Limb (tissue), 2 donors: ENCODE measurements around the gene SECISBP2.

Source experiments
- DNase-seq, 2 donors: peaks; one replicate each; pipeline ENCODE4 v3.0.0-alpha.2; 2016; ENCODE audit errors: extremely low spot score in 2 of 2

SECISBP2 gene

DNA sequence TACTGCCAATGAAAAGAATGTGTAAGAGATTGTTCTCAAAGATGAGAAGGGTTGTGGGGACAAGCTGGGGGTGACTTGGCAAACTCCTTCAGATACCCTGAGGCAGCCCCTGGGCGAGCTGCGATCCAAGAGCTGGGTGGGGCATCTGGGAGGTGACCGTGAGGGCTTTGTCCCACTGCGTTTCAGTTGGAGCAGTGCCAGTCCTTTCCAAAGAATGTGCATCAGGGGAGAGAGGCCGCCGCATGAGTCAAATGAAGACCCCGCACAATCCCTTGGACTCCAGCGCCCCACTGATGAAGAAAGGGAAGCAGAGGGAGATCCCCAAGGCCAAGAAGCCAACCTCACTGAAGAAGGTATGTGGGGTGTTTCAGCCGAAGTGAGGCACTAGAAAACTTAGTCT, 28.4 kb downstream of the SECISBP2 start:
- DNase-seq = no peak

DNA sequence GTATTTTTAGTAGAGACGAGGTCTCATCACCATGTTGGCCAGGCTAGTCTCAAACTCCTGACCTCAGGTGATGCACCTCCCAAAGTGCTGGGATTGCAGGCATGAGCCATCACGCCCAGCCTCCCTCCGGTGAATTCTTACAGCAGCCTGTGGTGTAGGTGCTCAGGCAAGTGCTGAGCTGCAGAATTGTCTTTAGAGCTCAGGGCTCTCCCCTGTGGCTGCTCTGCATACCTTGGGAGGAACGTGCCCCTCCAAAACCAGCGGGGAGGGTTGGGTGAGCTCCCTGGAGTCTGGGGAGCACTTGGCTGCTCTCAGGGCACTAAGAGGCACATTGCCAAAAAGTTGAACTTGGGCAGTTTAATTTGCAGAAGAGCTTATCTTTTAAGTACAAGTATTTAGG, 29.4 kb downstream of the SECISBP2 start:
- DNase-seq = no peak

DNA sequence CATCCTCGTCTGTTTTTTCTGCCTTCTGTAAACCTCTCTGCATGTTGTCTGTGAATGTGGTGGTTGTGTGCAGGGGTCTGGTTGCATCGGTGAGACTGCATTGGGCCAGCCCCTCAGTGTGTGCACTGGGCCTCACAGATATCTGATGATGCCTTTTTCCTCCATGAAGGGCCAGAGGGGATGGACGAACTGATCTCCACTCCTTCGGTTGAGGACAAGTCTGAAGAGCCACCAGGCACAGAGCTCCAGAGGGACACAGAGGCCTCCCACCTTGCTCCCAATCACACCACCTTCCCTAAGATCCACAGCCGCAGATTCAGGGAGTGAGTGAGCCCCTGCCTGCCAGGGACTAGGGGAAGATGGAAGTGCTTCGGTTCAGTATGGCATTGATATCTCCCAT, 31.3 kb downstream of the SECISBP2 start:
- no peak for DNase-seq

DNA sequence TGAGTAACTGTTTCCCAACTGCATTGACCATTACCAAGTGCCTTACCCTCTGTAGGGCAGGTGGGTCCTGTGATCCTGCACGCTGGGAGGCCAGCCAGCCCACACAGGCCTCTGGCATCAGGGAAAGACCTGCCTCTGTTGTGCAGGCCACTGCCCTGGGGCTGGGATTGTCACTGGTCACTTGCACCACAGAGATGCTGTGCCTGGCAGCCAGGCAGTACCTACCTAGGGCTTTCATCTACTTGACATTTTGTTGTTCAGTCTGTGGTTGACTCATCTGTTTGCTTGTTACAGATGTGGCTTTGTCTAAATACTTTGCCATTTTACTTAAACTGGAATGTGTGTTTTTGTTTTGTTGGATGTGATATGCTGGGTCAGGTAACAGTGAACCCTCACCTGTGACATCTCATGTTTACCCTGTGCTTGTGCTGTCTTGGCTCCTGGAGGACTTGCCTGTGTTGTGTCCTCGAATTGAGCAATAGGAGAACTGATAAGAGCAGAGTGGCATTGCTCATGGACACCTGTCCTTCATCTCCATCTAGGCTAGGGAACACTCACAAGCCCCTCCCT, 32.8 kb downstream of the SECISBP2 start:
- DNase-seq = no peak

DNA sequence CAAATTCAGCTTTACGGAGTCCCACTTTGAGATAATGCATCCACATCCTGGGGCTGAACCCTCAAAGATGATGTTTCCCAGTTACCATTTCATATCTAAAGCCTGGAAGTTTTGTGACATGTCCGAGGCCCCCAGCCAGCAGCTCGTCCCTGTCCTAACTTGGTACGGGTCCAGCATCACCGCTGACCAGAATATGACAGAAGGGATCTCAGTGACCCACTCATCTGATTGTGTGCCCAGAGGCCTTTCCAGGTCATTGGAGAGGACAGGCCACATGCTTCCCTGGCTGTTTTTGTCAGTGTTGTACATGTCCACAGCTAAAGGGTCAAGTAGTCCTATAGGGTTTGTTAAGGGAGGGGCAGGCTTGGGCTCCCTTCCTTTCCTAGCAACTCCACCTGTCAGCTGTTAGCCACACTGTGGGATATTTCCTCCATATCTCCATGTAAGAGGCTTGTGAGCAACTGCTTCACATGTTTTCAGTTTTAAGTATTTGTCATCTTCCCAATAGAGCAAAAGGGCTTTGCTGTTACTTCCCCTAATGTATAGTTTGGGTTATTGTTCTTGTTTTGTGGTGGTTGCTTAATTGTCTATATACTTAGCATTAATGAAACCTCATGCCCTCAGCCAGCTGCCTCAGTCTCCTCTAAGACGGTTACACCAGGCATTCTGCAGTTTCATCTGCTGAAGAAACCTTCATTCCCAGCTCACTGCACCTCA, 33.4 kb downstream of the SECISBP2 start:
- no peak for DNase-seq

DNA sequence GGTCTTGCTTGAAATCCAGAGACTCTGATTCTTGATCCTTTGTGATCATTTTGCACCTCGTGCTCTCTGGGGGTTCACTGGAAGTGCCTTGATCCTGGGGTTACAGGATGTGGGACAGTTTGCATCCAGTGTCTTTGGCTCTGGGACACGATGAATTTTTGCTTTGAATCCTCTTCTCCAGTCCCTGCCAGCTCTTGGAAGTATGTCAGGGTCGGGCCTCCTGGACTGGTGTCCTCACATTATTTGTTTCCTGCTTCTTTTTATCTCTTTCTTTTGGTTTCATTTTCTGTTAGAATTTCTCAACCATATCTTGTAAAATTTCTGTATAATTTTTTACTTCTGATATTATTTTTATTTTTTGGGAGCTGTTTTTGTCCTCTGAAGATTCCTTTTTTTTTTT, 34.2 kb downstream of the SECISBP2 start:
- DNase-seq = no peak

DNA sequence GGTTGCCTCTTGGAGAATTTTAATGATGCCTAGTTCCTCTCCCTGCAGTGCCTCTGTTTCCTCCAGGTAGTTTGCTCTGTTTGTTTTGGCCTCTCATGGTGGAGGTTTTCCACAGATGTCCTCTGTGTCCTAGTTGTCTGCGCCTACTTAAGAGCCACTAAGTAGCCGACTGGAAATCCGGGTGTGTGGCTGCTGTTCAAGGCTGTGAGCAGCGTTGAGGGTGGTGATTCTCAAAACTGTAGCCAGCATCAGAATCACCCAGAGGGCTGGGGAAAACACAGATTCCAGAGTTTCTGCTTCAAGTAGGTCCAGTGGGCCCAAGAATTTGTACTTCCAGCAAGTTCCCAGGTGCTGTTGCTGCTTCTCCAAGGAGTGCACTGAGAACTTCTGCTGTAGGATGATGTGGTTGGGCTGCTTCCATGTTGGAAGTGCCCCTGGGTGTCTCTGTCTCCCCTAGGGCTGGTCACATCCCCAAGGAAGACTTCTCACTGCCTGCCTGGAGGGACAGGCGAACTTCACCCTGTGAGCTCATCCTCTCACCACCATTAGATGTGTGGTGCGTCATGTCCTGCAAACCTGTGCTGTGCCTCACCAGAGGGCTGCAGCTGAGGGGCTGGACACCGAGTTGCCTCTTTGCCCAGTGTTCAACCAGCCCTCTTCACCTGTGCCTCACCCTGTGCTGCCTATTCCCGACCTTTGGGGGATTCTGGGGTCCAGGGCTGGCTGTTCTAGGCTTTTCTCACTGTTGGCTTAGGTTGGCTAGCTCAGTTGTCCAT, 34.8 kb downstream of the SECISBP2 start:
- DNase-seq = no peak

DNA sequence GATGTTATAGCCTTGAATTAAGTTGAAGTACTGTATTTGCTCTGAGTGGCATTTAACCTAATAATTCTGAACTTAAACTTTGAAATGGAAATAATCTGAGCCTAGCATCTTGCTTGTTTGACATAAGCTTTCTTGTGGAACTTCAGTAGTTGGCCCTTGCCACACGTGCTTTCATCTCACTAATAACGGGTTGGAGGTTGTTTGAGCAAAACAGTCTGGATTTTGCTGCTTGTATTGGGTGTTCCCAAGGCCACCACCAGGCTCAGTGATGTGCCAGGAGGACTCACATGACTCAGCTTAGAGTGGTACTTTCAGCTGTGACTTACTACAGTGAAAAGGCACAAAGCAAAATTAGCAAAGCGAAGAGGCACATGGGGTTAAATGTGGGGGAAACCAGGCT, 35.7 kb downstream of the SECISBP2 start:
- DNase-seq = no peak

DNA sequence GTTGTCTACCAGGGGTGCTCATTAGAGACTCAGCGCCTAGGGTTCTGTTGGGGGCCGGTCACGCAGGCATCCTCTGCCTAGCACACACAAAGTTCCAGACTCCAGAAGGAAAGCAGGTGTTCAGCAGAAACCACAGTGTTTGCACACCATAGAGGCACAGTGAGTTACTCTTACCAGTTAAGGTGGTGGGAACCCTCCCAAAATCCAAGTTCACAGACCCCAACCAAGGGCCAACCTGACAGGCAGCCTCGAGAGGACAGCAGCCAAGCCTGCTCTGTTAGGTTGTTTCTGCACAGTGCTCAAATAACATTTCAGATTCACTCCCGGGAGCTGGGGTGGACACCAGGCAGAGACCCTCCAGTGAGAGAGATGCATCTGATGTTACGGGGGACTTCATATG, 36.2 kb downstream of the SECISBP2 start:
- no peak for DNase-seq

DNA sequence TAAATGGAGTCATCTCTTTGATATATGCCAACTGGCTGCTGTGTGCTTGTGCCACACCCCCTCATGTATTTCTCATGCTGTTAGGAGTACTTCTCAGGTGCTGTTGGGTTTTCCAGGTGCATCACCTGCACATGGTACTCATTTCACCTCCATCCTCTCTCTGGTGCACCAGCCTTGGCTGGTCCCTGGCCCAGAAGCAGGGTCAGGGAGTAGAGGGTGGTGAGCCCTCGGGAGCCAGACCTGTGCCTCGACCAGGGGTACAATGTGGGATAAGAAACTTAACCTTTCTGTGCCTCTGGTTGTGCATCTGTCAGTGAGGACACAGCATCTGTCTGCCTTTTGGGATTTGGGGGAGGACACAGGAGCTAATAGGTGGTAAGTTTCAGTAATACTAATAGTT, 38.5 kb downstream of the SECISBP2 start:
- DNase-seq = peak in 1 of 2 donors; percentile 7

DNA sequence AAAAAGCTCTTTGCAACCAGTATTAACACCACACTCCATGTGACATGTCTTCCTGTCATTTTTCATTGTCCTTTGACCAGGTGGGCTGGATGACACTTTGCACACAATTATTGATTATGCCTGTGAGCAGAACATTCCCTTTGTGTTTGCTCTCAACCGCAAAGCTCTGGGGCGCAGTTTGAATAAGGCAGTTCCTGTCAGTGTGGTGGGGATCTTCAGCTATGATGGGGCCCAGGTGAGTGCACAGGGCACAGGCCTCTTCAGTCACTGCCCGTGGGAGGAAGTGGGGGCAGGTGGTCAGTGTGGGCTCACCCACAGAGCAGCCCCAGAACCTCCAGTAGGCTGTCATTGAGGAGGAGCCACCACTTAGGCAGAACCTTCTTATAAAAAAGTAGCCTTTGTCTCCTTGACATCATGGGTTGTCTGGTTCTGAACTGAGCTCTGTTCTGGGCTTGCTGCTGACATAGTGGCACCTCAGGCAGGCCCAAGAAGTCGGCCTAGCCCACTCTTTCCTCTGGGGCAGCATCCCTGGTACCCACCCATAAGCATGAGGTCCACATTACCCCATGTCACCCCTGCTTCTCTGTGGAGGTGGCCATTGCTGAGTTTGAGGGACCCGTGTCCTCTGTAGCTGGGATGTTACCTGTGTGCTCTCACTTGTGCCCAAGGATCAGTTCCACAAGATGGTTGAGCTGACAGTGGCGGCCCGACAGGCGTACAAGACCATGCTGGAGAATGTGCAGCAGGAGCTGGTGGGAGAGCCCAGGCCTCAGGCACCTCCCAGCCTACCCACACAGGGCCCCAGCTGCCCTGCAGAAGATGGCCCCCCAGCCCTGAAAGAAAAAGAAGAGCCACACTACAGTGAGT, 39.3 kb downstream of the SECISBP2 start:
- peak in 1 of 2 donors; percentile 12 for DNase-seq

DNA sequence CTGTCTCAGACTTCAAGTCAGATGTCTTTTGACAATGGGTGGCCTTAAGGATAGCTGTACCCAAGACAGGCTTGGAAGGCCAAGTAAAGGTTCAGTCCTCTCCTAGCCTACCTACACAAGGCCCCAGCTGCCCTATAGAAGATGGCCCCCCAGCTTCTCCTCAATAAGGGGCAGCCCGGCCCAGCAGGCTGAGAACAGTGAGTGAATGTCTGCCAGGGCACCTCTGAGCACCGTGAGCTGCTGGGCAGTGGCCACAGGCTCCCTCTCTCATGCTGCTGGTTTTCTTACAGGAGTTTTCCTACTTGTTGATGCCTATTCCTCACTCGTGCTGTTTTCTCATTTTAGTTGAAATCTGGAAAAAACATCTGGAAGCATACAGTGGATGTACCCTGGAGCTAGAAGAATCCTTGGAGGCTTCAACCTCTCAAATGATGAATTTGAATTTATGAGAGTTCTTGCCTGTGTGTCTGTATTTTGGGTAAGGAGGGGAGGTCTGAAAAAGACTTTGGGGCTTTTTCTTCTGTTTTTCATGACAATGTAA, 40.1 kb downstream of the SECISBP2 start:
- DNase-seq = peak in 1 of 2 donors; percentile 27

DNA sequence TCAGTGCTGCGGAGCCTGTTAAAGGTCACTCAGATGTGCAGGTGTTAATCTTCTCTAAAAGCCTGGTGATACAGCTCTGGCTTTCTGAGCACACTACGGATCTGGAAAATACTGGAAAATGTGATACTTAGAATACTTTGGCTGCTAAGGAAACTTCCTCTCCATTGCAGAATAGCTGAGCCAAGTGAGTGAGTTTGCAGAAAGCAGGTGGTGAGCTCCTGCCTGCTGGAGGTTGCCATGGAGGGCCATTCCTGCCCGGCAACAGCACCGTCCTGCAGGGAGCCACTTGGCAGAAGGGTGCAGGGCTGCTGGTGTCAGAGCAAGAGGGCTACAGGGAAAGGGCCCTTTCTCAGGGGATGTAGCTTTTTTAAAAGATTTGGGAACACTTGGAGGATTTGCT, 40.7 kb downstream of the SECISBP2 start:
- DNase-seq = peak; percentile 34 to 45

DNA sequence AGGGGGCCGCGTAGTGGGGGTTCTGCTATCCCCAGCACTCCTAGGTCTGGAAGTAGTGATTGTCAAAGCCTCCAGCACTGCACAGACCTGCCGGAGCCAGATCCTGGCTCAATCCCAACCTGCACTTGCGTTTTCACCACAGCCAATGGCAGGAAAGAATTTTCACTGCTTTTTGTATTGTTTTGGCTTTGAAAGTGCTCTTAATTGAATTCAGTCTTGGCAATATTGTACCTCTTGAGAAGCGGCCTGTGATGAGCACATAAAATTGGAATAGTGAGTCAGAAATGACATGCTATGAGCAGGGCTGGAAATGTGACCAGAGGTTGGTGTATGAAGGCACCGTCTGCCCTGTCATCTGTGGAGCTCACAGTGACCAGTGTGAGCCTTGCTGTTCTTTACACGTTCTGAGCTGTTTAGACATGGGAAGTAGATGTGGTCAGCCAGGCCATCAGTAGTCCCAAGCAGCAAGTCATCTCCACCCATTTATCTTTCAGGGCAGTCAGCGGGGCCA, 41.5 kb downstream of the SECISBP2 start:
- DNase-seq = peak; percentile 15 to 24

DNA sequence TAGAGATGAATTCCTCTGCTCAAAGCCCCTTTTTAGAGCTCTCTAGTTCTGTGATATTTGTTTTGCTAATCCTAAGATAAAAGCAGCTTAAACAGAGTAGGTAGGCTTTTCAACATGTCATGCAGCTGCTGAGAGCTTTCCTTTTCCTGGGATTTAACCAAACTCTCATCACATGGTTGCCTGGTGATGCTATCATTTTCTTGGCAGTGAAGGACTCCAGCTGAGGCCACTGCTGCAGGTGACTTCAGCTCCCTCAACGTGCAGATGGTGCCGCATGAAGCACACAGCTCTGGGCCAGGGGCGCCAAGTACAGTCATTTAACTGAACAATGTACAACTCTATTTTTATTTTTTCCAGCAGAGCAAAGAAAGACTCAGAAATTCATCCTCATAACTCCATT, 42.2 kb downstream of the SECISBP2 start:
- DNase-seq = peak; percentile 5 to 11

DNA sequence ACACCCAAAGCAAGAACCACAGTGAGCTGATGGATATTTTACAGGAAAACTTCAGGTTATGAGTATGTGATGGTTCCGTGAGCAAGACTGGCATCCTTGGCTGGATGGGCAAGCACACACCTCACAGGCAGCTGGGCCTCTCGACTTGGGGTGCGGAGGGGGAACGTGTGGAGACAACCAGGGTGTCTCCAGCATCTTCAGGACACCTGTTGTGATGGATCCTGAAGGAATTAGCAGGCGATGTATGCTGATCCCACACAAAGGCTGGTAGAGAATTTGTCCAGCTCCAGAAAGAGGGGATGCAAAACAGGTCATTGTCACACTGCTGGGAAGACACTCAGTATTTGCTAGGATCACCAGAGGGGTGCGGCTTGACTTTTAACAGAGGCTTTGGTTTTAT, 42.7 kb downstream of the SECISBP2 start:
- DNase-seq = peak in 1 of 2 donors; percentile 9

DNA sequence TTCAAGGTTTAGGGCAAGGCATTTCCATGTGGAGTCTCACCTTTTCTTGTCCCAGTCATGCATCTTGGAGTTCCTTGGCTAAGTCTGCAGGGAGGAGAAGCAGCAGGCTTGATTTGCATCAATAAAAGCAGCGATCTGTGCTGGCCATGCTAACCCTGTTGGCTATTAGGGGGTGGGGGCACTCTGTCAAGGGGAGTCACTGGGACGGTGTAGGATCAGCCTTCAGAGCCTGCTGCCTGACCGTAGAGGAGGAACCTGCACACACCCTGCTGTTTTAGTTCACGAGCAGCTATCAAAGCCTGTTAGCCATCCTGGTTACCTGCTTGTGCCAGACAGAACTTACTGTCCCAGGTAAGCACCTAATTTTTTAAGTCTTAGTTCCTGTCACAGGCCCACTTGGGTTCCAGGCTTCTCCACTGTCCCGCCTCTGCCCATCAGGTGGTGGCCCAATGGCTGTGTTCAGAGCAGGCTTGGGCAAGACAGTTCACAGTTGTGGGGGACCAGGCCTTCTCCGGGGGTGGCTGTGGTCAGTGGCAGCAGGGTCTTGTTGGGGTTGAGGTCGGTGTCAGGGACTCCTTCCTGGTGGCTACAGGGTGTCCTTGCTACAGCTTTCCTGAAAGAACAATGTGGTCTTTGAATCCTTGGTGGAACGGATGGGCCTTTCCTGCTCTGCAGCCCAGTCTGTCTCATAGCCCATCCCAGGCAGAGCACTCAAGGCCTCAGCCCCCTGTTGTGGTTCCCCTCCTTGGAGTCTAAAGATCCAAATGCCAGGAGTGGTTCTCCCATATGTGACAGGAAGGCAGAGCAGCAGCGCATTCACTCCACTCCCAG, 43.7 kb downstream of the SECISBP2 start:
- peak in 1 of 2 donors; percentile 23 for DNase-seq

DNA sequence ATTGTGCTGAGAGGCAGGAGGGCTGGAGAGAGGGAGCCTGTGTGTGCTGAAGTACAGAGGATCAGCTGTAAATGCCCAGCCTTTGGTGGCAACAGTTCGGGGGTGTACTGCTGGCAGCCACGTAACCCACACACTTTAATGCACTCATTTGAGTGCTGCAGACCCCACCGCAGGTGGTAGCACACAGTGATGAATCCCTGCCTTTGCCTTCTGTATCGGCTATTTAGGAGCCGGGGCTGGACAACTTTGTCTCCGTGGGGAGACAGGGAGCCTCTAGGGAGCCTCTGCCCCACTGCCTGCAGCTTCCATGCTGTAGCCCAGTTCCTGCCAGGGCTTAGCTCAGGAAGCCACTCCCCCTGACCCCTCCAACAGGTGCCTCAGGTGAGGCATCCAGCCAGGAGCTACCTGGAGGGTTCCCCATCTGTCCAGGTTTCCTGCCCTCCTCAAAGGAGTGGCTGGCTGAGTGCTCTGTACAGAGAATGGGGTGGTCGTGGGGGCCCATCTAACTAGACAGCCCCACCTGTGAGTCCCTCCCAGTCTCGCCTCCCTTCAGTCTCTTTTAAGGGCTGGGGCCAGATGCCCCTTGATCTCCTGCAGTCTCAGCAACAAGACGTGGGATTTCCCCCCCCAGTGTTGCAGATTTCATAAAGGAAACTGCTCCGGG, 44.5 kb downstream of the SECISBP2 start:
- DNase-seq = peak in 1 of 2 donors; percentile 25

DNA sequence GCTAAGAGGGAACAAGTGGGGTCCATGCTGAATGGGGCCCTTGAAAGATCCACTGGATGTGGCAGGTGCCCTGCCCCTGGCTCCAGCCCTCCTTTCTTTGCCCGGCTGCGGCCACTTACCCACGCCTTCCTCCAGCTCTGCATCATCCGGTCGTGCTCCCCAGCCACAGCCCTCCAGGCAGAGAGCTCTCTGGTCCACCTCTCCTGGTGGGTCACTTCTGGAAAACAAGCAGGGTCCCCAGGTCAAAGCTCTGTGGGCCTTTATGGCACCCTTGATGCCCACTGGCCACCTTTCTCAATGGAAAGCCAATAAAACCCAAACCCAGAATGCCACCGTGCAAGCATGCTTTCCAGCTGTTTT, 45.0 kb downstream of the SECISBP2 start:
- DNase-seq = no peak
